Measurements from ENCODE around the gene TMEM132D. TPM values are rescaled to one million over a fixed set of nuclear protein-coding genes. Genes with fewer than 3 reads are reported as not detected.
A peak's percentile ranks its signal among the peaks of the same experiment; 100 is the strongest.

TMEM132D gene
- total and polyA plus RNA-seq, 2 of the 8 experiments (the other 6 are each of a cell fraction or from before 2014, with no cell fraction given), result 3.5 to 10.1 TPM

- Histone ChIP-seq H3K14ac (ENCODE audit: insufficient read length) (no peak overlapping the region), H2BK15ac (ENCODE audit: low read length) (no peak overlapping the region), H3K4ac (replicated peaks; ENCODE audit: insufficient read length, low read depth, low read length) (no peak overlapping the region), H3K4me2 (ENCODE audit: insufficient read depth in 1 of 2, low read depth in 2 of 2, low read length in 2 of 2) (no peak overlapping the region), H3K27ac (ENCODE audit: low read depth, low read length) (no peak overlapping the region), H2BK120ac (replicated peaks; ENCODE audit: low read depth, low read length) (no peak overlapping the region), H4K20me1 (replicated peaks in 1 of 2; ENCODE audit: control insufficient read depth in 1 of 2, insufficient read depth in 2 of 2, low read length in 2 of 2) (peaks cover 0 to 2% of the 10 kb centered on the region in 2 experiments), H2BK20ac (ENCODE audit: low read length) (no peak overlapping the region), H3K23ac (ENCODE audit: insufficient read length) (no peak overlapping the region), H2AK5ac (ENCODE audit: low read depth, low read length) (no peak overlapping the region; the same call in 1 of the 2 replicates), H3K9ac (replicated peaks in 1 of 4; ENCODE audit: extremely low read depth in 1 of 4, low read depth in 3 of 4, low read length in 3 of 4) (no peak overlapping the region), H4K91ac (replicated peaks; ENCODE audit: insufficient read length, low read length) (no peak overlapping the region), H3K36me3 (ENCODE audit: control insufficient read depth in 2 of 4, insufficient read depth in 4 of 4, low read length in 3 of 4) (no peaks in the 10 kb centered on the region), H2BK12ac (ENCODE audit: low read depth, low read length) (no peak overlapping the region), H3K18ac (ENCODE audit: extremely low read depth, low read length) (no peak overlapping the region), H4K8ac (ENCODE audit: extremely low read depth, insufficient read depth, low read length) (peak overlapping the region; percentile 57; the same call in 1 of the 2 replicates), H3K4me3 (ENCODE audit: extremely low read depth in 1 of 4, insufficient read depth in 2 of 4, low read depth in 3 of 4, low read length in 4 of 4) (no peak overlapping the region), H3K27me3 (replicated peaks in 1 of 4; ENCODE audit: control insufficient read depth in 3 of 4, extremely low read depth in 1 of 4, insufficient read depth in 3 of 4, low read length in 3 of 4) (no peaks in the 10 kb centered on the region), H3K79me2 (ENCODE audit: control insufficient read depth in 1 of 2, insufficient read depth in 2 of 2, low read length in 2 of 2) (peaks cover 0 to 17% of the 10 kb centered on the region in 2 experiments; a peak in 1 of 4 replicates), H4K5ac (ENCODE audit: insufficient read length, low read depth, low read length) (no peak overlapping the region), H2BK5ac (ENCODE audit: low read depth, low read length) (no peak overlapping the region), H3K79me1 (ENCODE audit: low read depth, low read length) (no peaks in the 10 kb centered on the region; the same call in 1 of the 2 replicates), H3K23me2 (ENCODE audit: low read depth, low read length) (no peaks in the 10 kb centered on the region), H3K9me3 (ENCODE audit: insufficient read depth in 2 of 2, low read depth in 1 of 2, low read length in 1 of 2) (peaks cover 0 to under 1% of the 10 kb centered on the region in 2 experiments; a peak in 1 of 4 replicates), H2AFZ (ENCODE audit: low read length) (no peak overlapping the region), H3K56ac (replicated peaks; ENCODE audit: insufficient read length, low read depth, low read length) (no peak overlapping the region), H3K4me1 (replicated peaks in 1 of 4; ENCODE audit: control insufficient read depth in 3 of 4, insufficient read depth in 4 of 4, low read length in 3 of 4) (peaks cover 0 to 4% (median 1%) of the 10 kb centered on the region in 4 experiments; a peak in 2 of 7 replicates)
- POLR2A ChIA-PET (ENCODE audit: partially characterized antibody), result no interaction called here
- TF ChIP-seq SIX5 (IDR thresholded peaks at IDR 0.05; ENCODE audit: low read depth, low read length), result no peak
- TF ChIP-seq CBX5 (IDR thresholded peaks at IDR 0.05; ENCODE audit: low read depth, low read length), result no peak
- no peak for TF ChIP-seq EP300 (IDR thresholded peaks at IDR 0.05; ENCODE audit: borderline replicate concordance in 1 of 2, low read depth in 2 of 2, low read length in 2 of 2)
- TF ChIP-seq POU5F1 (IDR thresholded peaks at IDR 0.05; ENCODE audit: low read depth, low read length), result no peak
- no peak for FAIRE-seq
- 97% methylated on average over 9 of the region's 9 CpGs; no CpG with 5 or more reads in 1 of the 2 experiments for WGBS, 2 experiments (ENCODE audit: extremely low coverage in 1 of 2, insufficient coverage in 1 of 2, insufficient read length in 1 of 2, insufficient replicate concordance in 2 of 2, low coverage in 1 of 2, low lambda C conversion rate in 2 of 2, missing lambda C conversion rate in 1 of 2)
- CTCF ChIA-PET (ENCODE audit: partially characterized antibody), result no interaction called here
- no peak for DNase-seq (ENCODE audit: low read depth in 1 of 2, low spot score in 2 of 2)
Observed at GRCh38 chr12:129701631-129702101, 202.2 kb downstream of the TMEM132D start.

Data from H1 (cell line).